AG04450 (cell line): ENCODE results near the gene AOAH. TPM values are rescaled to one million over a fixed set of nuclear protein-coding genes. Genes with fewer than 3 reads are reported as not detected.

Experiments
- CTCF ChIA-PET: fragments of 300-600, 350-600 bp; formaldehyde crosslinking; extraction: SDS; loops from one replicate; lab custom pipeline; 2022; ENCODE audit warnings: antibody characterized with exemption, inconsistent platforms; lab: Charles Lee
- POLR2A ChIA-PET: fragments of 350-600 bp; formaldehyde crosslinking; extraction: SDS; loops from one replicate; lab custom pipeline; 2021; ENCODE audit warnings: antibody characterized with exemption, inconsistent platforms; lab: Yijun Ruan, JAX
- DNase-seq: peaks from one replicate; pipeline ENCODE4 v3.0.0-alpha.2; 2011; ENCODE audit warnings: low read depth, low spot score
- H3K27ac ChIP-seq: one replicate; pipeline ENCODE4 v1.5.1; 2012; ENCODE audit warnings: low read depth, low read length, control low read depth
- H3K27me3 ChIP-seq: one replicate; pipeline ENCODE4 v1.6.0; 2012; ENCODE audit warnings: low read length; ENCODE audit not compliant: control insufficient read depth, insufficient read depth
- H3K4me3 ChIP-seq: 2 replicates; pipeline ENCODE4 v1.5.1; 2011; ENCODE audit warnings: mild to moderate bottlenecking, low read depth, low read length, control low read depth
- H3K9me3 ChIP-seq: 2 replicates; pipeline ENCODE4 v1.5.1; 2012; ENCODE audit warnings: low read length; ENCODE audit not compliant: control insufficient read depth, insufficient read depth
- polyA plus RNA-seq: library from polyadenylated mRNA; depleted of rRNA; stranded (reverse); fragments of >200 nt; gene quantifications from 2 replicates; pipeline ENCODE4 v1.2.3, GENCODE V29; 2011
- TF ChIP-seq, protein P1 (sequence below): IDR thresholded peaks from 2 replicates; pipeline ENCODE4 v1.5.1; 2011; ENCODE audit warnings: low read depth, low read length, control low read depth, inconsistent platforms

The AOAH gene
- polyA plus RNA-seq, 1 experiment = not detected

- DNase-seq = no peak
- TF ChIP-seq, protein P1, sequence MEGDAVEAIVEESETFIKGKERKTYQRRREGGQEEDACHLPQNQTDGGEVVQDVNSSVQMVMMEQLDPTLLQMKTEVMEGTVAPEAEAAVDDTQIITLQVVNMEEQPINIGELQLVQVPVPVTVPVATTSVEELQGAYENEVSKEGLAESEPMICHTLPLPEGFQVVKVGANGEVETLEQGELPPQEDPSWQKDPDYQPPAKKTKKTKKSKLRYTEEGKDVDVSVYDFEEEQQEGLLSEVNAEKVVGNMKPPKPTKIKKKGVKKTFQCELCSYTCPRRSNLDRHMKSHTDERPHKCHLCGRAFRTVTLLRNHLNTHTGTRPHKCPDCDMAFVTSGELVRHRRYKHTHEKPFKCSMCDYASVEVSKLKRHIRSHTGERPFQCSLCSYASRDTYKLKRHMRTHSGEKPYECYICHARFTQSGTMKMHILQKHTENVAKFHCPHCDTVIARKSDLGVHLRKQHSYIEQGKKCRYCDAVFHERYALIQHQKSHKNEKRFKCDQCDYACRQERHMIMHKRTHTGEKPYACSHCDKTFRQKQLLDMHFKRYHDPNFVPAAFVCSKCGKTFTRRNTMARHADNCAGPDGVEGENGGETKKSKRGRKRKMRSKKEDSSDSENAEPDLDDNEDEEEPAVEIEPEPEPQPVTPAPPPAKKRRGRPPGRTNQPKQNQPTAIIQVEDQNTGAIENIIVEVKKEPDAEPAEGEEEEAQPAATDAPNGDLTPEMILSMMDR = no peak
- Histone ChIP-seq H3K27ac (no peak overlapping the region), H3K27me3 (no peaks in the 10 kb centered on the region), H3K9me3 (no peaks in the 10 kb centered on the region), H3K4me3 (no peak overlapping the region)
- ChIA-PET CTCF (interaction anchor here (0.6 kb wide), 1 partner anchor 124 kb away, joined by 10 read pairs; no protein-coding TSS in a partner anchor), POLR2A (no interaction called here)
Measured at GRCh38 chr7:36690041-36690440, 34.3 kb downstream of the AOAH start.

DNA sequence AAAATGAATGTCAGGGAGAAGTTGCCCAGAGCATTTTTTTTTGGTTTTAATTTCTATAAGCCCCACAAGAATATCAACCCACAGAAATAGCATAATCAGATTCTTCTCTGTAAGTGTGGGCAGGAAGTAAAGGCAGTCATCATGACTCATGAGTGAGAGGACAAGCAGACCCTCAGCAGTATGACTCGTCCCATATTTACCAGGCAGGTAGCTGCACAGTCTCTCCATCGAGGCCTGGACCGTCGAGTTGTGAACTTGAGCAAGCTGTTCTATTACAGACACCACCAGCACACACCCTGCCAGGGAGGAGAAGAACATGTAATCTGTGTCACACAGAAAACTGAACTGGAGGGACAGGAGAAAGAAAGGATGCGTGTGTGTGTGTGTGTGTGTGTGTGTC, 37.8 kb downstream of the AOAH start:
- TF ChIP-seq, protein P1 = no peak
- Histone ChIP-seq H3K9me3 (no peaks in the 10 kb centered on the region), H3K27ac (no peak overlapping the region), H3K27me3 (no peaks in the 10 kb centered on the region), H3K4me3 (no peak overlapping the region)
- ChIA-PET CTCF (interaction anchor here (0.8 kb wide), 1 partner anchor 199 kb away, joined by 3 read pairs; no protein-coding TSS in a partner anchor), POLR2A (no interaction called here)
- no peak for DNase-seq

DNA sequence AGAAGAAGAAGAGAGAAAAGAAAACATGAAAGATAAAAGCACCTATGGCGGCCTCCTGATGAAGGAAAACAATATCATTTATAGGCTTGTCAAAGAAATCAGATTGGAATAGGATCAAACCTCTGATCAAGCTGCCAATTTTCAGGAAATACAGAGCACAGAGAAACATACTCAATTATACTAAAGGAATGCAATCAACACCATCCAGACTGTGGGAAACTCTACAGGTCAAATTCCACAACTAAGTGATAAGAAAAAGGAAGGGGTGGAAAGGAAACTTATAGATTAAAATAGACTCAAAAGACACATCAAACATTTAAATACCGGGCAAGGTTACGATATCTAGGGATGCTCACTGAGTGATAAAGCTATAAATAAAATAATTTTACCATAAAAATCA, 39.3 kb downstream of the AOAH start:
- no peak for DNase-seq
- TF ChIP-seq, protein P1 = no peak
- POLR2A ChIA-PET = no interaction called here
- CTCF ChIA-PET = interaction anchor here (1.1 to 1.2 kb wide), 2 partner anchors 14 to 197 kb away, joined by 3 to 5 read pairs; no protein-coding TSS in a partner anchor
- H3K9me3 ChIP-seq = no peaks in the 10 kb centered on the region
- H3K4me3 ChIP-seq = no peak overlapping the region
- no peaks in the 10 kb centered on the region for H3K27me3 ChIP-seq
- H3K27ac ChIP-seq = no peak overlapping the region

- POLR2A ChIA-PET = no interaction called here
- no peaks in the 10 kb centered on the region for H3K27me3 ChIP-seq
- CTCF ChIA-PET = interaction anchor here (3.4 kb wide), 1 partner anchor 14 kb away, joined by 29 read pairs; no protein-coding TSS in a partner anchor
- H3K4me3 ChIP-seq = no peak overlapping the region
- TF ChIP-seq, protein P1 = no peak
- DNase-seq = no peak
- H3K27ac ChIP-seq = no peak overlapping the region
- no peaks in the 10 kb centered on the region for H3K9me3 ChIP-seq
Measured at GRCh38 chr7:36683695-36684357, 40.5 kb downstream of the AOAH start.

DNA sequence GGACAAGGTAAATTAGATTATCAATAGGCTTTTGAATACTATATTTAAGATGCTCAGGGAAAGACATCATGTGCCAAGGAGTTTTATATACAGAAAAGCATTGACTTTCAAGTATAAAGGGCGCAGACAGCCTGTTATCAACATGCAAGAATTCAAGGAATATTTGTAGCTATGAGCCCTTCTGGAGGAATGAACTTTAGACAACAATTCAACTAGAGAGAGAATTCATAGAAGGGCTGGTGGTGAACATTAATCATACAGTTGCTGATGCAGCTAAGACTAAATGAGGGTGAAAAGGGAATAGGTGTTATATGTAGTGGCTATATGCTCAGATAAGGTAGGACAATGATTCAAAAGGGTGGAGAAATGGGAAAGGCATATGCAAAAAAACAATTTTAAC, 41.2 kb downstream of the AOAH start:
- Histone ChIP-seq H3K4me3 (no peak overlapping the region), H3K27ac (no peak overlapping the region), H3K27me3 (no peaks in the 10 kb centered on the region), H3K9me3 (no peaks in the 10 kb centered on the region)
- DNase-seq = no peak
- POLR2A ChIA-PET = no interaction called here
- CTCF ChIA-PET = interaction anchor here (3.4 to 3.5 kb wide), 2 partner anchors 13 to 195 kb away, joined by 13 to 29 read pairs; no protein-coding TSS in a partner anchor
- TF ChIP-seq, protein P1 = no peak
